NCI-H82 treated with DMSO at 0.1 percent for 48 hours (cell line): ENCODE results near the gene PPM1F.
"Not testable (repeated sequence)": the region's sequence is repeated elsewhere in the genome, so short reads cannot be mapped to it uniquely, and the experiment has no call there.

ENCODE experiments used
- DNase-seq: peaks from one replicate; lab custom pipeline; 2025; ENCODE audit not compliant: unreplicated experiment; lab: John Stamatoyannopoulos, UW

Gene PPM1F

GRCh38 chr22:21942407-21943343 is 10.0 kb downstream of the PPM1F start:
- no peak for DNase-seq

- DNase-seq: no peak
Measured at GRCh38 chr22:21941921-21942320, 10.7 kb downstream of the PPM1F start.

DNA sequence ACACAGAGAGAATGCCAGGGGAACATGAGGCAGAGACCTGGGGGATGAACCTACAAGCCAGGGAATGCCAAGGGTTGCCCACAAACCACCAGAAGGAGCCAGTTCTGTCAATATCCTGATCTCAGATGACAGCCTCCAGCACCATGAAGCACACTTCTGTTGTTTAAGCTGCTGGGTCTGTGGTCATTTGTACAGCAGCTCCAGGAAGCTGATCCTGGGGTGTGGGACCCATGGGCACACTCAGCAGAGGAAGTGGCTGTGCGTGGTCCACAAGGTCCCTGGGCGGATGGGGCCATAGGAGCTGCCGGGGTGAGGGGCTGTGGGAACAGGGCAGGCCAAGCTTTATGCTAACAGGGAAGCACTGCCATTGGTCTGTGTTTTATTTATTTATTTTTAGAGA is 12.1 kb downstream of the PPM1F start:
- no peak for DNase-seq

- not testable (repeated sequence) for DNase-seq
Measured at GRCh38 chr22:21939935-21940334, 12.7 kb downstream of the PPM1F start.

DNA sequence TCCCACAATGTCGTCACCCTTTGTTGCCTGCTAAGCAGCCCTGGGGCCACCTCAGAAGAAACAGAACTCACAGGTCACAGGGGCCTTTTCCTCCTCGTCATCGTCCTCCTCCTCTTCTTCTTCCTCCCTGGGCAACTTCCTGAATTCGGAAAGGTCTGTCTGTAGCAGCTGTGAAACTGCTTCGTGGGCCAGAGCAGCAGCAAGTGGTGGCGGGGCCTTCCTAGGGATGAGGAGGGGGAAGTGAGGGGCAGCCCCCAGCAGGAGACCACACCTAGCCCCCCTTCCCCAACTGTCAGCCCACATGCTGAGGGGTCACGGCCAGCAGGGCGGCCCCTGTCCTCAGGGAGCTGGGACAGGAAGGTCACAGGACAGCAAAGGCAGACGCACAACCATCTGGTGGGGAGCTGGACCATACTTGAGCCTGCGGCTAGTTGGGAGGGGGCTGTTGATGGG is 13.2 kb downstream of the PPM1F start:
- no peak for DNase-seq

DNA sequence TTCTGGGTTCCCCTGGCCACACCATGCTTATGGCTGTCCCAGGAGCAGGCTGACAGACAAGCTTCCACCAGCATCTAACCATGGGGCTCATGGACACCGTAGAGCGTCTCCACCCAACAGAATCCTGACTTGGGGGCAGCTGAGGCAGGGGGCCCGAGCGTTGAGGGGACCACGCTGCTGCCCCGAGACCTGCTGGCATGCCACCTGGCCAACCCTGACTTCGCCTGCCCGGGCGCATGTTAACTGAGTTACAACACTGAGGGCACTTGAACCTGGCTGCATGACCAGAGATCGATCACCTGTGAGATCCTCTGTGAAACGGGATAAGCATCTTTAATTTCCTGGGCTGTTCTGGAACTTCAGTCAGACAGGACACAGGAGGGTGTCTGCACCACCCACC is 13.7 kb downstream of the PPM1F start:
- DNase-seq: no peak

DNA sequence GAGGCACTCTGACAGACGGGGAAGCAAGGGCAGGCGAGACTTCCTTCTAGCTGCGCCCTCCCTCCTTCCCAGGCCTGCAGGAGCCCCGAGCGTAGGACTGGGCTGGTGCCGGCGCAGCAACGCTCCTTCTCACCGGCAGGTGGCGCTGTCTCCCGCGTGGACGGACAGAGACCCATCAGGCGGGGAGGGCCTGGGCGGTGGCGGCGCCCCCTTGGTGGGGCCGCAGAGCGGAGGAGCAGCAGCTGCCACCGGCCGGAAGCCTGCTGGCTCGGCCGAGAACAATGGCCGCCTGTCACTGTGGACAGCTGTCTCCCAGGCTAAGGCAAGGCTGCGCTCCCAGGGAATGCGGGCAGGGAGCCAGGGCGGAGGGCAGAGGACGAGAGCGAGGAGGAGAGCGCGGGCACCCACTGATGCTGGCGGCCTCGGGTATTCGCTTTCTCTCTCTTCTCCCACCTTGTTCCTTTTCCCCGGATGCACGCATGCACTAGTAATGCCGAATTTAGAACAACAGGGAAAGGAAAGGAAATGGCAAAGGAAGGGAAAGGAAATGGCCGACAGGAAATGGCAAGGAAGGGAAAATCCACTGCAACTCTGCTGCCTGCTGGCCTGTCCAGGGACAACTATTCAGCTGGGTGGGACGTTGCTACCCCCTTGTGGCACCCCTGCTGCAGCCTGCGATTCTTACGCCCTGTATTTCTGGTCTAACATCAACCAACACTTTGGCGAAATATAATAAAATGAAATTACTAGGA is 14.4 kb downstream of the PPM1F start:
- peak; percentile 57 for DNase-seq

- no peak for DNase-seq
Measured at GRCh38 chr22:21937821-21938070, 14.9 kb downstream of the PPM1F start.

DNA sequence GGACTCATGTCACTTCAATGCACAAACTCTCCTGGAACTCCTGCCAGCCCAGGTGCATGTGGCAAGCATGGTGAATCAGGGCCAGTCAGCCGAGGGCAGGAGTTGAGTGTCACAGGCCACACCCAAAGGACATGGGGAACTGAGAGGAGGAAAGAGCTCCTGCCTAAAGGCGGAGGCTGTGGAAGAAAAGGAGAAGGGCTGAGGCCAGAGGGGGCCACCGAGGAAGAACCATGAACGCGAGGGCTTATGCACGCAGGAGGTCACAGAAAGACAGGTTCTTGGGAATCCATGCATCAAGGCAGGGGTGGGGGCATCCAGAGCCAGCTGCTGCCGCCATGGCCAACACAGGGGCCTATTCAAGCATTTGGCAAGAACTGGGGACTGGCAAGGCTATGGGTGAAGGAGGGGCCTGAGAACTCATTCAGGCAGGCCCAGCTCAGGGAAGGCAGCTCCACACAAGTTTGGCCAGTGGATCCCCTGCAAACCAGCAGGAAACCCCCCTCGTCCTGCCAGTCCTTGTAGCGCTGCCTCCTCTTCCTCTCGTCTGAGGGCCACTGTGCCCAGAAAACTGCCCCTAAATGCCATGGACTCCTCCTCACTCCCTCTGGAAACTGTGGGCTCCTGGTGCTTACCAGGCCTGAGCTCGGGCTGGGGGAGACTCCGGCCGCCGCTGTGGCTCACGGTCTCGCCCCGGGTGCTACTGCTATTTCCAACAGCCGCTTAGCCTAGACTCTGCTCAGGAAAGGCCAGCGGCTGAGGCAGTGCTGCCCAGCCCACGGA is 15.4 kb downstream of the PPM1F start:
- no peak for DNase-seq

DNA sequence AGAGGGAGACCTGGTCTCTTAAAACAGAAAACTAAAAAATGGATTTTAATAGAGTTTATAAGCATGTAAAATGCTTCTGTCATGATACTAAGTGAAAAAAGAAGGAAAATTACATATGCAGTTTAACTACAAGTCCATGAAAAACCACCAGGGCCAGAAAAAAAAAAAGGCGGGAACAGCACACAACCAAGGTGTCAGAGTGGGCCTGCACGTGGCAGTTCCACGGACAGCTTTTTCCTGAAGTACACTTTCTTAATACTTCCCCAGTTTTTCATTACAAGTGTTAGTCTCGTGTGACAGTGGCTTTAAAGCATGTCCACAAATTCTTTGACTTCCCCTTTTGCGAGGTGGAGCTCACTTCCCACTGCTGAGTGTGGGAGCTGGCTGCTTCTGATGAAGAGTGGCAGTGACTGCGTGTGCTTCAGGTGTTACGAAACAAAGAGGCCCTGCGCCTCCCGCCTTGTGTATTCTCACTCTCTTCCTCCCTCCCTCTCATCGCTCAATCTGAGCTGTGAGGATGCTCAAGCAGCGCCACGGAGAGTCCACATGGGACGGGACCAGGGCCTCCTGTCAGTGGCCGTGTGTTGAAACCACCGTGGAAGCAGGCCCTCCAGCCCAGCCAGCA is 16.4 kb downstream of the PPM1F start:
- no peak for DNase-seq

- DNase-seq: no peak
Measured at GRCh38 chr22:21933910-21934309, 18.7 kb downstream of the PPM1F start.

DNA sequence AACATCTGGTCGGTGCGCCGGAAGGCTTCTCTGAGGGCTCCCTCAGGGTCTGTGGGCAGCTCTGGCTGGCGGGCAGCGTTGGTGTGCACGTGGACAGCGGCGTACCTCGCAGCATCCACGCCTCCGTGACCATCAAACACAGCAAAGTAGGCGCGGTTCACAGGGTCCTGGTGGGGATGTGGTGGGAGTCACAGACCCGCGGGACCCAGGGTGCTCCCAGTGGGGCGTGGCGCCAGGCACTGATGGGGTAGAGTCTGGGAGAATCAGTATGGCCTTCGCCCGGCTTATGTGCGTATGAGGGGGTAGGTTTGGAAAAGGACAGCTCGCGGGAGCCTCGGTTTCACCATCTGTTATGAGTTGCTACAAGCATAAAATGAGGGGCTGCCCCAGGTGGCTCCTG is 19.2 kb downstream of the PPM1F start:
- no peak for DNase-seq

DNA sequence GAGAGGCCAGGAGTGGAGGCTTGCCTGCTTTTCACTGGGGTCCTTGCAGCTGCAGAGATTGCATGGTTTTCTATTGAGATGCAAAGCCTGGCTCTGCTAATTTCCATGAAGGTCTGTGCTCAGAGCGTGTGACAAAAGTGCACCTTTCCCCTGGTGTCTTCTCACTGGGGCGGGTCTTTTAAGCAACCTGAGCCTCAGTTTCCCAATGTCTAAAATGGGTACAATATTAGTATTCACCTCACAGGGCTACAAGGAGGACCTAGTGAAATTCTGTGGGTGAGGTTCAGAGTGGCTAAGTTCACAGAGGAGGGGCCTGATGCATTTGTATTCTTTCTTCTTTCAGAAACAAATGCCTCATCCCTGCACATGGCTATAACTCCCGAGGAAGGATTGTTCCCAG is 20.3 kb downstream of the PPM1F start:
- no peak for DNase-seq

DNA sequence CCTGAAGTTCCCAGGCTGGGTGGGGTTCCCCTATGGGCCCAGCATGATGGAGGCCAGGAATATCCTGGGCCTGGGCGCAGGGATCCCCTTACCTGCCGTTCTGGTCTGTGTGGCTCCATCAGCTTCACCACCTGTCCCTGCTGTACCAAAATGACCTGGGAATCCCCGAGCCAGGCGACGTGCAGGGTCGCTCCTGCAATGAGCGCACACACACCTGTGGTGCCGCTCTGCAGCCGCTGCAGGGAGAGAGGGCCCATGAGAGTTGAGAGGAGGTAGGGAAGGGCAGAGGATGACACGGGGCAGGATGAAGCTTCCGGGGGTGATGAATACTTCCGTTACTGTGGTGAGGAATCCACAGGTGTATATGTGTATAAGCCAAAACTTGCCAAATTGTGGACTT is 21.6 kb downstream of the PPM1F start:
- DNase-seq: no peak

- no peak for DNase-seq
Measured at GRCh38 chr22:21929253-21929652, 23.4 kb downstream of the PPM1F start.

DNA sequence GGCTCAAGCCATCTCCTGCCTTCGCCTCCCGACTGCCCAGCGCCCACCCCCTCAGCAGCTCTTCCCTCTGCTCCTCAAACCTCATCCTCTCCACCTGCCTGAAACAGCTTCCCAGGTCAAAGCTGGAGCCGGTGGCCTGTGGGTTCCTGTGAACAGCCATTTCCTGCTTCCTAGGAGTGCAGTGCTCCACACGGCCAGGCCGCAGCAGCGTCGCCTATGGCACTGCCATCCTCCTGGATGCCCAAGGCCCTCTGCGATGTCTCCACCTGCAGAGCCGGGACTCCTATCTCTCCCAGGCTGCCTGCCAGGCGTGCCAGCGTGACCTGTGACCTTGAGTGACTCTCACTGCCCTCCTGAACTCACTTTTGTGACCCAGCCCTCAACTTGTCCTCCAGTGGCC is 24.6 kb downstream of the PPM1F start:
- no peak for DNase-seq

DNA sequence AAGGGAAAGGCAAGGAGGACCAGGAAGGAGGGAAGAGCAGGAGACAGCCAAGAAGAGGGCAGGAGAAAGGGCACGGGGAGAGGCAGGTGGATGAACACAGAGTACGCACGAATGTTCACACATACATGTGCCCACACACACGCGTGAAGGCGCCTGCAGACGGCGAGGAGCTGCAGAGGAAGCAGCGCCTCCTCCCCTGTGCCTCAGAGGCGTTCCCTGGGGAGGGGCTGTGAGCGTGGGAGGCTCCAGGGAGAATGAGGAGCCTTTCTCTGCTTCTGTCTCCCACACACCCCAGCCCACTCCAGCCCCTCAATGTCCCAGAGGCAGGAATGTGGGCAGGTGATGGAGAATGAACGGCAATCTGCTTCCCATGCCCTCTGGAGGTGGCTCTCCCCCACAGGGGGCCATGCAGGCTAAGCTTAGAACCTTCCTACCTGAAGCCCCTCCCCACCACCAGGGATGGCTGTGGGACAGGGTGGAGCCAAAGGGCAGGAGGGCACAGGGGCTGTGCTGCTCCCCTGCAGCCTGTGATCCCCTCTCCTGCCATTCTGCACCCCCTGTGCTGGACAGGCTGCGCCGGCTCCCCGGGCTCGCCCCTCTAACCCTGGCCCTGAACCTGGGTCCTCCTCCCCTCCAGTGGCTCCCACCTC is 25.3 kb downstream of the PPM1F start:
- no peak for DNase-seq

GRCh38 chr22:21926728-21927127 is 25.9 kb downstream of the PPM1F start:
- no peak for DNase-seq

DNA sequence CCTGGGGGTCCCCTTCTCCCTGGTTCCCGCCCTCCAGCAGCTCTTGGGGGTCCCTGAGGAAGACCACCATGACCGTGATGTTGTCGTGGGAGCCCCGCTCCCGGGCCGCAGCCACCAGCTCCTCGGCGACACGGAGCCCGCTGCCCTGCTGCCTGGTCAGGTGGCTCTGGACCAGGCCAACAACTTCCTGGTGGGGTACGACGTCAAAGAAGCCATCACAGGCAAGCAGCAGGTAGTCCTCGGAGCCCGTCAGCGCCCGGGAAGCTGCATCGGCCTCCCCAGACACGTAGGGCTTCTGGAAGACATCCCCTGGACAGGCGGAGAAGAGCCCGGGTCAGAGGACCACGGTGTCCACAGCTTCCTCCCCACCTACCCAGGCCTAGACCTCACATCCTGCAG is 29.5 kb downstream of the PPM1F start:
- DNase-seq: no peak

DNA sequence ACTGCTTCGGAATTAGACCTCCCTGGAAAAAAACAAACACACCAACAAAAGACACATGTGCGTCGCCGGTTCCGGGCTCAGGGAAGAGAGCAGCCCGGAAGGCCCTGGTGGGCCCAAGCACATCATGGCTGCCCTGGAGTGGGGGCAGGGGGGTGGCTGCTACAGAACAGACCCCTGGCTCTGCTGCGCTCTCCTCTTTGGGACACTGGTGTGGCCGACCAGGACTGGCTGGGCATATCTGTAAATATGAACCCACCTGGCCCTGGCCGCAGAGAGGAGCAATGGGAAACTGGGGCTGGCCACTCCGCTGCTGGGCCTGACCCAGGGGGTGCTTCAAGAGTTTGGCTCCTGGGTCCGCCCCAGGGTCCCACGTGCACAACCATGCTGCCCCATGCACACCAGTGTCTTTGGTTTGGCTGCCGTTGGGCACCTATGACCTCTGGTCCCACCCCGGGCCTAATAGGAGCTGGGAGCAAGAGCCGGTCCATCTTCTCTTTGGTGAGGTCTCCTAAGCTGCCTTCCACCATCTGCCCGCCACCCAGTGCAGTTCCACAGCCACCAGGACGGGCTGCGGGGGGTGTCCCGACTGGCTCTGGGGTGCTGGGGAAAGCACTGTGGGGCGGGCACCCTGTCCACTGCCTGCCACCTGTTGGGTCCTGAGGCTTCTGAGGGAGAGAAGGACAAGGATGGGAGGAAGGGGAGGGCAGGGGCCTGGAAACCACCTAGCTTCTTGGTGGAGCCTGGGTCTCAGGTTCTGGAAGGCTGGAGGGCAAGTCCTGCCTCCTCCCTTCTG is 30.1 kb downstream of the PPM1F start:
- no peak for DNase-seq
